Neural cell (in vitro differentiated cells): ENCODE measurements around the gene KDM3B. TPM values are rescaled to one million over a fixed set of nuclear protein-coding genes. Genes with fewer than 3 reads are reported as not detected.

Experiments
- H2AFZ ChIP-seq: fragments of 200-600, 300-800 bp; sonication (generic), shearing (Covaris generic); 2 replicates; pipeline ENCODE4 v1.6.0; 2014; ENCODE audit warnings: low read depth, mild to moderate bottlenecking, antibody characterized with exemption, low read length, moderate library complexity
- H3F3A ChIP-seq: fragments of 200-600 bp; shearing (Covaris generic); 2 replicates; pipeline ENCODE4 v1.6.1; 2016; ENCODE audit warnings: mild to moderate bottlenecking, moderate library complexity, mixed read lengths, antibody characterized with exemption, low read length; ENCODE audit not compliant: insufficient read depth, poor library complexity, severe bottlenecking
- H3K27ac ChIP-seq: fragments of 200-600, 300-800 bp; sonication (generic), shearing (Covaris generic); 2 replicates; pipeline ENCODE4 v1.5.1; 2014; ENCODE audit warnings: mild to moderate bottlenecking, low read length, moderate library complexity
- H3K27me3 ChIP-seq: fragments of 300-800, 200-600 bp; sonication (generic), shearing (Covaris generic); 2 replicates; pipeline ENCODE4 v1.6.0; 2014; ENCODE audit warnings: mild to moderate bottlenecking, low read depth, low read length, moderate library complexity; ENCODE audit not compliant: insufficient read depth
- H3K36me3 ChIP-seq: fragments of 300-800, 200-600 bp; sonication (generic), shearing (Covaris generic); 2 replicates; pipeline ENCODE4 v1.5.1; 2014; ENCODE audit warnings: mild to moderate bottlenecking, antibody characterized with exemption, low read length, moderate library complexity; ENCODE audit not compliant: insufficient read depth
- H3K4me2 ChIP-seq: fragments of 300-800, 200-600 bp; sonication (generic), shearing (Covaris generic); 2 replicates; pipeline ENCODE4 v1.6.0; 2014; ENCODE audit warnings: mild to moderate bottlenecking, low read length
- H3K4me3 ChIP-seq: fragments of 300-800, 200-600 bp; sonication (generic), shearing (Covaris generic); 2 replicates; pipeline ENCODE4 v1.5.1; 2014; ENCODE audit warnings: mild to moderate bottlenecking, low read length, moderate library complexity
- H3K79me2 ChIP-seq: fragments of 200-600 bp; shearing (Covaris generic); replicated peaks from 2 replicates; pipeline ENCODE4 v1.6.0; 2014; ENCODE audit warnings: mild to moderate bottlenecking, low read length, moderate library complexity; ENCODE audit not compliant: insufficient read depth
- H3K9ac ChIP-seq: fragments of 300-800, 200-600 bp; sonication (generic), shearing (Covaris generic); 2 replicates; pipeline ENCODE4 v1.6.1; 2016; ENCODE audit warnings: mild to moderate bottlenecking, low read length, mixed read lengths
- H3K9me2 ChIP-seq: fragments of 200-600 bp; shearing (Covaris generic); 2 replicates; pipeline ENCODE4 v1.6.1; 2016; ENCODE audit warnings: mild to moderate bottlenecking, low read length, mixed read lengths; ENCODE audit not compliant: insufficient read depth
- H3K9me3 ChIP-seq: fragments of 200-600, 300-800 bp; sonication (generic), shearing (Covaris generic); 2 replicates; pipeline ENCODE4 v1.6.1; 2016; ENCODE audit warnings: mild to moderate bottlenecking, mixed run types, low read length, moderate library complexity, mixed read lengths
- H4K20me1 ChIP-seq: fragments of 200-600 bp; shearing (Covaris generic); 2 replicates; pipeline ENCODE4 v1.6.1; 2016; ENCODE audit warnings: mild to moderate bottlenecking, mixed run types; ENCODE audit not compliant: insufficient read depth
- CTCF ChIP-seq: fragments of 450-650 bp; IDR thresholded peaks from 2 replicates; pipeline ENCODE4 v1.5.1; 2014; ENCODE audit warnings: antibody characterized with exemption, mild to moderate bottlenecking, moderate library complexity; ENCODE audit not compliant: poor library complexity, severe bottlenecking
- EP300 ChIP-seq: fragments of 450-650 bp; conservative IDR thresholded peaks from 2 replicates; pipeline ENCODE4 v1.6.1; 2014; ENCODE audit warnings: antibody characterized with exemption, mild to moderate bottlenecking, moderate library complexity; ENCODE audit not compliant: poor library complexity, severe bottlenecking
- EZH2 ChIP-seq: fragments of 200-600, 300-800 bp; shearing (Covaris generic), sonication (generic); IDR thresholded peaks from 2 replicates; pipeline ENCODE4 v1.6.1; 2014; ENCODE audit warnings: antibody characterized with exemption, low read length, borderline replicate concordance, mild to moderate bottlenecking; ENCODE audit not compliant: insufficient read depth, poor library complexity, severe bottlenecking
- MXI1 ChIP-seq: fragments of 450-650 bp; conservative IDR thresholded peaks from 2 replicates; pipeline ENCODE4 v1.6.1; 2014; ENCODE audit warnings: antibody characterized with exemption, mild to moderate bottlenecking; ENCODE audit not compliant: poor library complexity, severe bottlenecking
- POLR2AphosphoS5 ChIP-seq: IDR thresholded peaks from 2 replicates; pipeline ENCODE4 v1.6.1; 2012
- RAD21 ChIP-seq: fragments of 450-650 bp; conservative IDR thresholded peaks from 2 replicates; pipeline ENCODE4 v1.6.1; 2014; ENCODE audit warnings: antibody characterized with exemption, mild to moderate bottlenecking, moderate library complexity
- REST ChIP-seq: IDR thresholded peaks from 2 replicates; pipeline ENCODE4 v1.6.1; 2012; ENCODE audit warnings: borderline replicate concordance
- SMC3 ChIP-seq: fragments of 450-650 bp; conservative IDR thresholded peaks from 2 replicates; pipeline ENCODE4 v1.6.1; 2014; ENCODE audit warnings: antibody characterized with exemption, mild to moderate bottlenecking, moderate library complexity; ENCODE audit not compliant: poor library complexity
- TAF1 ChIP-seq: IDR thresholded peaks from 2 replicates; pipeline ENCODE4 v1.6.1; 2012; ENCODE audit warnings: low read depth
- polyA plus RNA-seq: library from polyadenylated mRNA; depleted of rRNA; stranded (reverse); fragments of >200 nt; gene quantifications from 2 replicates; pipeline ENCODE4 v1.2.3, GENCODE V29; 2014

The KDM3B gene
- polyA plus RNA-seq, 1 donor from 2014 or later = 58.7 TPM

- Histone ChIP-seq H3K27me3 (no peaks in the 10 kb centered on the region), H3K4me2 (peak overlapping the region; percentile 94), H2AFZ (peak overlapping the region; percentile 17), H3K9me3 (no peaks in the 10 kb centered on the region), H3K27ac (peak overlapping the region; percentile 92), H3K79me2 (peaks cover 40% of the 10 kb centered on the region), H4K20me1 (no peaks in the 10 kb centered on the region), H3K36me3 (no peaks in the 10 kb centered on the region), H3K9ac (peak overlapping the region; percentile 99), H3F3A (no peaks in the 10 kb centered on the region), H3K4me3 (peak overlapping the region; percentile 96), H3K9me2 (no peaks in the 10 kb centered on the region)
- TF ChIP-seq TAF1 (peak; percentile 30), REST (no peak), EZH2 (no peak), MXI1 (no peak)
Measured at GRCh38 chr5:138339091-138339456, 13.4 kb upstream of the KDM3B start.

GRCh38 chr5:138339464-138339863 lies 13.0 kb upstream of the KDM3B start:
- H3K4me3 ChIP-seq = peak overlapping the region; percentile 96
- H2AFZ ChIP-seq = peak overlapping the region; percentile 17
- no peaks in the 10 kb centered on the region for H3F3A ChIP-seq
- H3K9me3 ChIP-seq = no peaks in the 10 kb centered on the region
- peaks cover 40% of the 10 kb centered on the region for H3K79me2 ChIP-seq
- H3K27ac ChIP-seq = peak overlapping the region; percentile 92
- no peaks in the 10 kb centered on the region for H3K36me3 ChIP-seq
- no peaks in the 10 kb centered on the region for H3K27me3 ChIP-seq
- peak overlapping the region; percentile 94 for H3K4me2 ChIP-seq
- no peak for TF ChIP-seq SMC3
- TF ChIP-seq EZH2 = no peak
- TF ChIP-seq REST = no peak
- no peak for TF ChIP-seq CTCF
- TF ChIP-seq RAD21 = no peak
- TF ChIP-seq POLR2AphosphoS5 = no peak
- no peak for TF ChIP-seq EP300
- TF ChIP-seq MXI1 = no peak
- TF ChIP-seq TAF1 = no peak
- no peaks in the 10 kb centered on the region for H4K20me1 ChIP-seq
- no peaks in the 10 kb centered on the region for H3K9me2 ChIP-seq
- peak overlapping the region; percentile 99 for H3K9ac ChIP-seq
